HCT116 (cell line): ENCODE results near the gene CASP8AP2.

ENCODE experiments used
- CTCF ChIP-seq, 3 experiments: fragments of 200-600 bp in 1 of 3; sonication (generic) in 1 of 3; IDR thresholded peaks in 2 of 3; conservative IDR thresholded peaks in 1 of 3; 2 replicates each; pipeline ENCODE4 v1.5.1; 2012 to 2017; ENCODE audit warnings: low read depth in 2 of 3, low read length in 2 of 3, antibody characterized with exemption in 1 of 3, borderline replicate concordance in 1 of 3, control low read depth in 1 of 3, mild to moderate bottlenecking in 1 of 3, mixed read lengths in 1 of 3, mixed run types in 1 of 3, moderate library complexity in 1 of 3; ENCODE audit not compliant: insufficient read depth in 1 of 3
- FOSL1 ChIP-seq: IDR thresholded peaks from 2 replicates; pipeline ENCODE4 v1.6.1; 2012; ENCODE audit warnings: low read depth
- JUND ChIP-seq: IDR thresholded peaks from 2 replicates; pipeline ENCODE4 v1.6.1; 2012
- MAX ChIP-seq: IDR thresholded peaks from 2 replicates; pipeline ENCODE4 v1.6.1; 2012
- POLR2A ChIP-seq: IDR thresholded peaks from 2 replicates; pipeline ENCODE4 v1.7.0; 2011; ENCODE audit warnings: borderline replicate concordance; ENCODE audit not compliant: insufficient read depth, insufficient read length; ENCODE audit errors: extremely low read depth
- POLR2AphosphoS5 ChIP-seq: IDR thresholded peaks from 2 replicates; pipeline ENCODE4 v1.6.1; 2011; ENCODE audit warnings: mild to moderate bottlenecking, low read depth, low read length, moderate library complexity
- SIN3A ChIP-seq: IDR thresholded peaks from 2 replicates; pipeline ENCODE4 v1.6.1; 2012; ENCODE audit warnings: low read depth
- SP1 ChIP-seq: IDR thresholded peaks from 2 replicates; pipeline ENCODE4 v1.6.1; 2012; ENCODE audit warnings: low read depth
- SRF ChIP-seq: IDR thresholded peaks from 2 replicates; pipeline ENCODE4 v1.6.1; 2012; ENCODE audit warnings: low read depth
- YY1 ChIP-seq: IDR thresholded peaks from 2 replicates; pipeline ENCODE4 v1.6.1; 2011; ENCODE audit warnings: low read length, low read depth, moderate library complexity, mild to moderate bottlenecking; ENCODE audit not compliant: insufficient replicate concordance; ENCODE audit errors: extremely low read depth
- ZNF274 ChIP-seq: fragments of 200-500 bp; sonication (Bioruptor generic); IDR thresholded peaks from 2 replicates; pipeline ENCODE4 v1.6.1; 2014; ENCODE audit warnings: mild to moderate bottlenecking, low read depth, low read length, inconsistent platforms
- TF ChIP-seq, protein P1 (sequence below): IDR thresholded peaks from 2 replicates; pipeline ENCODE4 v1.6.1; 2012
- TF ChIP-seq, protein P2 (sequence below): IDR thresholded peaks from 2 replicates; pipeline ENCODE4 v1.6.1; 2012; ENCODE audit warnings: low read depth

DNA sequence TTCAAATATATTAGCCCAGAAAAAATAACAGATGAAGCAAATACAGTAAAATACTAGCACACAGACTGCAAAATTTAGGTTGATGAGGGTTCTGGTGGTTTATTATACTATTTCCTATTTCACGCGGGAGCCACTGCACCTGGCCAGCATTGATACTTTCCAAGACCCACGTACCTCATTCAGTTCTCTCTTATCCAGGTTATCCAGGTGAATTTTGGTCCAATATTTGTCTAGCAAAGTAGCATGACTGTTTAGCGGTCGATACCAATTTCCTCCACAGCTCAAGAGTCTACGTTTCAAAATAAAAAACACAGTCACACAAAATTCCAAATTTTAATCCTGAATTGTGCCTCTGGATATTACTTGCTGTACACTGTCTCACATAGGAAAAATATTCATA is 44.8 kb upstream of the CASP8AP2 start:
- no peak for TF ChIP-seq CTCF (IDR thresholded peaks at IDR 0.05 in 2 of 3, conservative IDR thresholded peaks at IDR 0.05 in 1 of 3; ENCODE audit: borderline replicate concordance in 1 of 3, insufficient read depth in 1 of 3, low read depth in 2 of 3, low read length in 2 of 3)
- TF ChIP-seq SRF, result no peak
- no peak for TF ChIP-seq POLR2AphosphoS5
- TF ChIP-seq, protein P1, sequence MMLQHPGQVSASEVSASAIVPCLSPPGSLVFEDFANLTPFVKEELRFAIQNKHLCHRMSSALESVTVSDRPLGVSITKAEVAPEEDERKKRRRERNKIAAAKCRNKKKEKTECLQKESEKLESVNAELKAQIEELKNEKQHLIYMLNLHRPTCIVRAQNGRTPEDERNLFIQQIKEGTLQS, result no peak
- no peak for TF ChIP-seq FOSL1
- no peak for TF ChIP-seq MAX
- TF ChIP-seq YY1, result no peak
- no peak for TF ChIP-seq SIN3A
- no peak for TF ChIP-seq POLR2A
- no peak for TF ChIP-seq SP1
- TF ChIP-seq ZNF274, result no peak
- no peak for TF ChIP-seq JUND
- TF ChIP-seq, protein P2, sequence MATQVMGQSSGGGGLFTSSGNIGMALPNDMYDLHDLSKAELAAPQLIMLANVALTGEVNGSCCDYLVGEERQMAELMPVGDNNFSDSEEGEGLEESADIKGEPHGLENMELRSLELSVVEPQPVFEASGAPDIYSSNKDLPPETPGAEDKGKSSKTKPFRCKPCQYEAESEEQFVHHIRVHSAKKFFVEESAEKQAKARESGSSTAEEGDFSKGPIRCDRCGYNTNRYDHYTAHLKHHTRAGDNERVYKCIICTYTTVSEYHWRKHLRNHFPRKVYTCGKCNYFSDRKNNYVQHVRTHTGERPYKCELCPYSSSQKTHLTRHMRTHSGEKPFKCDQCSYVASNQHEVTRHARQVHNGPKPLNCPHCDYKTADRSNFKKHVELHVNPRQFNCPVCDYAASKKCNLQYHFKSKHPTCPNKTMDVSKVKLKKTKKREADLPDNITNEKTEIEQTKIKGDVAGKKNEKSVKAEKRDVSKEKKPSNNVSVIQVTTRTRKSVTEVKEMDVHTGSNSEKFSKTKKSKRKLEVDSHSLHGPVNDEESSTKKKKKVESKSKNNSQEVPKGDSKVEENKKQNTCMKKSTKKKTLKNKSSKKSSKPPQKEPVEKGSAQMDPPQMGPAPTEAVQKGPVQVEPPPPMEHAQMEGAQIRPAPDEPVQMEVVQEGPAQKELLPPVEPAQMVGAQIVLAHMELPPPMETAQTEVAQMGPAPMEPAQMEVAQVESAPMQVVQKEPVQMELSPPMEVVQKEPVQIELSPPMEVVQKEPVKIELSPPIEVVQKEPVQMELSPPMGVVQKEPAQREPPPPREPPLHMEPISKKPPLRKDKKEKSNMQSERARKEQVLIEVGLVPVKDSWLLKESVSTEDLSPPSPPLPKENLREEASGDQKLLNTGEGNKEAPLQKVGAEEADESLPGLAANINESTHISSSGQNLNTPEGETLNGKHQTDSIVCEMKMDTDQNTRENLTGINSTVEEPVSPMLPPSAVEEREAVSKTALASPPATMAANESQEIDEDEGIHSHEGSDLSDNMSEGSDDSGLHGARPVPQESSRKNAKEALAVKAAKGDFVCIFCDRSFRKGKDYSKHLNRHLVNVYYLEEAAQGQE, result no peak
